HG03442 (cell line): ENCODE results near the gene SPIRE1.
"Not testable (repeated sequence)": the region's sequence is repeated elsewhere in the genome, so short reads cannot be mapped to it uniquely, and the experiment has no call there.

Experiments used
- ATAC-seq: cut with Tn5 transposase; IDR thresholded peaks from one replicate; pipeline ENCODE4 v1.9.1; 2021; ENCODE audit warnings: mild to moderate bottlenecking, moderate library complexity; ENCODE audit not compliant: unreplicated experiment

SPIRE1 gene

DNA sequence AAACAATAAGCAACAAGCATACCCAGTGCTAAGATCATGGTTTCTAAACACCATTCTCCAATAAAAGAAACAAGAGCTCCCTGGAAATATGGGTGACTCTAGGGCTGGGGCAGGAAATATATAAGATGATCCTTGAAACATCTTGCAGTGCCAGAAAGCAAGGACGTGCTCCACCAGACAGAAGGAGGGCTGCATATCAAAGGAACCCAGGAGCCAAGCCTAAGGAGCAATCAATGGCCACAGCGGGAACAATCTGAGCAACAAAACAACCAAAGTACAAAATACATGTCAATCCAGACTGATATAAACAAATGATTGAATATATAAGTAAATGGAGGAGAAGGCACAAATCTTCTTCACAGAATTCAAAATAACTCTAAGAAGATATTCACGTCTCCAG, 10.1 kb downstream of the SPIRE1 start:
- ATAC-seq = no peak

GRCh38 chr18:12645751-12646203, 12.1 kb downstream of the SPIRE1 start:
- ATAC-seq = no peak

GRCh38 chr18:12645254-12645653, 12.7 kb downstream of the SPIRE1 start:
- ATAC-seq = no peak

GRCh38 chr18:12643756-12644155, 14.2 kb downstream of the SPIRE1 start:
- ATAC-seq = not testable (repeated sequence)

GRCh38 chr18:12640881-12641200, 17.1 kb downstream of the SPIRE1 start:
- ATAC-seq = no peak

- ATAC-seq = no peak
Observed at GRCh38 chr18:12639990-12640880, 17.7 kb downstream of the SPIRE1 start.

DNA sequence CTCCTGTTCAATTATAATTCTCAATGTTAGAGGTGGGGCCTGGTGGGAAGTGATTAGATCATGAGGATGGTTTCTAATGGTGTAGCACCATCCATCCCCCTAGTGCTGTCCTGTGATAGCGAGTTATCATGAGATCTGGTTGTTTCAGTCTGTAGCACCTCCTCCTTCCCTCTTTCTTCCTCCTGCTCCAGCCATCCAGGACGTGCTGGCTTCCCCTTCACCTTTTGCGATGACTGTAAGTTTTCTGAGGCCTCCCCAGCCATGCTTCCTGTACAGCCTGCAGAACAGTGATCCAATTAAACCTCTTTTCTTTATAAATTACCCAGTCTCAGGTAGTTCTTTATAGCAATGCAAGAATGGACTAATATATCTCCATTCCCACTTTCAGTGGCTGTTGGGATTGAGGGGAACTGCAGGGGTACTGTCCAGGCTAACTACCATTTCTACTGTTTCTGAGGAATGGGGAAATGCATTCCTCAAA, 19.2 kb downstream of the SPIRE1 start:
- ATAC-seq = no peak

GRCh38 chr18:12637901-12638643, 19.8 kb downstream of the SPIRE1 start:
- no peak for ATAC-seq

GRCh38 chr18:12637393-12637792, 20.5 kb downstream of the SPIRE1 start:
- no peak for ATAC-seq

GRCh38 chr18:12631831-12632477, 26.0 kb downstream of the SPIRE1 start:
- ATAC-seq = no peak

DNA sequence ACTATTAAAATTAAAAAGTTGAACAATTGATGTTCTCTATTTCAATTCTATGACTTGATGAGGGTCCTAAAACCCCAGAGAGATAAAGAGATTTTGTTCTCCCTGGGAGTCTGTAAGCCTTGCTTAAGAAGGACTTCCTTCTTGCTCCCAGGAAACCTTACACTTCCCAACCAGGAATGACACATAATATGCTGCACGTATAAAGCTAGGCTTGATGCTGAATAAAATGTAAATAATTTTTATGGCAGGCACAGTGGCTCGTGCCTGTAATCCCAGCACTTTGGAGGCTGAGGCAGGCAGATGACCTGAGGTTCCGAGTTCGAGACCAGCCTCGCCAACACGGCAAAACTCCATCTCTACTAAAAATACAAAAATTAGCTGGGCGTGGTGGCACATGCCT, 27.8 kb downstream of the SPIRE1 start:
- ATAC-seq = no peak

GRCh38 chr18:12628706-12629702, 28.9 kb downstream of the SPIRE1 start:
- ATAC-seq = no peak

- ATAC-seq = not testable (repeated sequence)
Observed at GRCh38 chr18:12627199-12627598, 30.7 kb downstream of the SPIRE1 start.

DNA sequence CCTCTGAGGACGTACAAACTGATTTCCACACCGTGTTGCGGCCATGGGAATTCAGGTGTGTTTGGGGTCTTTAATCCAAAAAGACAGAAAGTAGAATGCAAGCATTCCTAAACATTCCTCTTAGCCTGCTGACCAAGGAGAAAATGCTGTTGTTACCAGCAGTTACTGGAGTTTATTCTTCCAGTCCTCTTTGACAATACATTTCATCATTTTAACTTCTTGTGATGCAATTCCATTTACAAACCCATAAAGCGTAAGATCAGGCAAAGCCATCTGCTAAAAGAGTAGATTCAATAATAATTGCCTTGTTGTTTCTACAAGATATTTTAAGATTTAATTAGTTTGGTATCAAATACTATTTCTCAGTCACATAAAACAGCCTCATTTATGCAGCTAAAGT, 32.7 kb downstream of the SPIRE1 start:
- ATAC-seq = no peak

DNA sequence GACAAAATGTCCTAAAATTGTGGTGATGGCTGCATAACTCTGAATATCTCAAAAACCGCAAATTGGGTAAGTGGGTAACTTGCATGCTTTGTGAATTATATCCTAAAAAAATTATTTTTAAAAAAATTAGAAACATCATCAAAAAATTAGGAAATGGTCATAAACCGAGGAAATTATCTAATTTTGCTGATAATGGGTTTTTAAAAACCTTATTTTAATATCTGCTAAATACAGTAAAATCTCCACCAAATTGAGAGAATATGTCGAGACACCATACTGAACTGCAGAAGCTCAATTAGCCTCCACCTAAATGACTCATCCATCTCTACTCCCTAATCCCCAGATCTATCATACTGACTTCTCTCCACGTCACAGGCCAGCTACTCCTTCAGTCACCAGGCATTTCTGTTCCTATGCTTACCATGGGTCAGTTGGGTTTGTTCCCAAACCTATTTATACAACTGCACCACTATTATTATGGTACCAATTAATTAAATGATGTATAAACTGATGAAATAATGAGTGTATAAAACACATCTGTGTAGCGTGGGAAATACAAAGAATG, 36.1 kb downstream of the SPIRE1 start:
- ATAC-seq = no peak

GRCh38 chr18:12615748-12616147, 42.2 kb downstream of the SPIRE1 start:
- ATAC-seq = no peak

- no peak for ATAC-seq
Observed at GRCh38 chr18:12608301-12608700, 49.6 kb downstream of the SPIRE1 start.

- no peak for ATAC-seq
Observed at GRCh38 chr18:12606592-12607315, 51.2 kb downstream of the SPIRE1 start.

DNA sequence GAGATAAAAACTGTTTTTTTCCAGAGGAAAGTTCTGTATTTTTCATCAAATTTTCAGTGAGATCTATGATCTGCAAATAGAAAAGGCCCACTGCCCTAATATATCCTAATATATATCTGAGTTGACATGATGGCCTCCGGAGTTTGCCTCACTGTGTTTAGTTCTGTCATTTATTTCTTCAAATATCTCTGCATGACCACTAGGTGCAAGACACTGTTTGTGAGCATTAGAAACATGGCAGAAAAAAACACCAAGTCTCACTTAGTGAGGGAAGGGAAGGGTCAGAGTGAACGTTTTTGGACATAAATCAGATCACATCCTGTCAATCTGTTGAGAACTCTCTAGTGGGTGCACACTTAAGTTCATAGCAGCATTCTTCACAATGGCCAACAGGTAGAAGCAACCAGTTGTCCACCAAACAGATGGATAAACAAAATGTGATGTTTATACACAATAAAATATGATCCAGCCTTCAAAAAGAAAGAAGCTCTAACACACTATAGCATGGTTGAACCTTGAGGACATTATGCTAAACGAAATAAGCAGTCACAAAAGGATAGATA, 53.4 kb downstream of the SPIRE1 start:
- no peak for ATAC-seq
